KMS-11 (cell line): ENCODE results near the gene ENTREP1.

Source experiments
- H2AFZ ChIP-seq: fragments of 200-600 bp; sonication (generic); 2 replicates; pipeline ENCODE4 v1.6.1; 2016; ENCODE audit warnings: antibody characterized with exemption, mixed run types, low read depth
- H3K27ac ChIP-seq: fragments of 200-600 bp; sonication (generic); 2 replicates; pipeline ENCODE4 v1.6.1; 2016; ENCODE audit warnings: mild to moderate bottlenecking, mixed run types
- H3K27me3 ChIP-seq: fragments of 200-600 bp; sonication (generic); 2 replicates; pipeline ENCODE4 v1.6.1; 2017; ENCODE audit warnings: mild to moderate bottlenecking, low read depth, mixed run types, moderate library complexity; ENCODE audit not compliant: insufficient read depth
- H3K36me3 ChIP-seq: fragments of 200-600 bp; sonication (generic); 2 replicates; pipeline ENCODE4 v1.6.1; 2017; ENCODE audit warnings: mild to moderate bottlenecking, mixed run types; ENCODE audit not compliant: insufficient read depth
- H3K4me1 ChIP-seq: fragments of 200-600 bp; sonication (generic); 2 replicates; pipeline ENCODE4 v1.6.1; 2016; ENCODE audit warnings: mild to moderate bottlenecking, low read depth, mixed run types; ENCODE audit not compliant: poor library complexity, severe bottlenecking
- H3K4me2 ChIP-seq: fragments of 200-600 bp; sonication (generic); 2 replicates; pipeline ENCODE4 v1.7.0; 2016; ENCODE audit warnings: mild to moderate bottlenecking, mixed run types
- H3K4me3 ChIP-seq: fragments of 200-600 bp; sonication (generic); IDR thresholded peaks from 2 replicates; pipeline ENCODE4 v1.6.1; 2017; ENCODE audit warnings: low read depth, low read length, mixed read lengths; ENCODE audit not compliant: insufficient read depth
- H3K79me2 ChIP-seq: fragments of 200-600 bp; sonication (generic); 2 replicates; pipeline ENCODE4 v1.6.1; 2016; ENCODE audit warnings: low read depth, mixed run types; ENCODE audit not compliant: insufficient read depth
- H3K9ac ChIP-seq: fragments of 200-600 bp; sonication (generic); 2 replicates; pipeline ENCODE4 v1.6.1; 2016; ENCODE audit warnings: mild to moderate bottlenecking, mixed run types
- H4K20me1 ChIP-seq: fragments of 200-600 bp; sonication (generic); 2 replicates; pipeline ENCODE4 v1.6.1; 2016; ENCODE audit warnings: mild to moderate bottlenecking, mixed run types; ENCODE audit not compliant: insufficient read depth
- TF ChIP-seq, protein P1 (sequence below): fragments of 200-600 bp; sonication (generic); conservative IDR thresholded peaks from 2 replicates; pipeline ENCODE4 v1.6.1; 2017; ENCODE audit warnings: low read depth, mild to moderate bottlenecking, antibody characterized with exemption, low read length, moderate library complexity, mixed read lengths

ENTREP1 gene

DNA sequence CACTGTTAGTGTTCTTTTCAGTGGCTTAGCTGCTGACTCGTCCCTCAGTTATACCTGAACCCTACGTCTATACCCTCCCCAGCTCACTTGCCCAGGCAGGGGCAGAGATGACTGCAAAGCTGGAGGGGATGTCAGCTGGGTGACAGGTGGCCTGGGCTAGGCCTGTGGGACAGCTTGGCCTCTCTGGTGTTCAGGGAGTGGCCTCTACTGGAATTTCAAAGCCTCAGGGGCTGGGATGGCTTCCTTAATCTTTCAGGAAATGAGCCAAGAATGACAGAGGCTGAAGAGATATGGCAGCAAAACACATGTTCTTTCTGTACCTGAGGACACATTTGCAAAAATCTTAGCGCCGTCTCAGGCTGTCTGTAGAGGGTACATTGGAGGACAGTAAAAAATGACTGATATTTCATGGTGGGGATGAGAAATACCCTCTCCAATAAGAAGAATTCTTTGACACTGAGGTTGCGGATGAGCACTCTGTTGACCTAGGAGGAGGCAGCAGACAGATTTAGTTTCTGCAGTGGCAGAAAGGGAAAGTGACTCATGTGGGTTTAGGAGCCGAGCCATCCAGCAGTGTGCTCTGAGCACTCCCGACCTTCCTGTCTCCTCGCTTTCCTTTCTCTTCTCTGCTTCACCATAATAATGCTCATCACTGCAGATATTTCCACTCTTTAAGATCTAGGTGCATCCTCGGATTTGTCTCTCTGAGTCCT is 54.4 kb downstream of the ENTREP1 start:
- TF ChIP-seq, protein P1, sequence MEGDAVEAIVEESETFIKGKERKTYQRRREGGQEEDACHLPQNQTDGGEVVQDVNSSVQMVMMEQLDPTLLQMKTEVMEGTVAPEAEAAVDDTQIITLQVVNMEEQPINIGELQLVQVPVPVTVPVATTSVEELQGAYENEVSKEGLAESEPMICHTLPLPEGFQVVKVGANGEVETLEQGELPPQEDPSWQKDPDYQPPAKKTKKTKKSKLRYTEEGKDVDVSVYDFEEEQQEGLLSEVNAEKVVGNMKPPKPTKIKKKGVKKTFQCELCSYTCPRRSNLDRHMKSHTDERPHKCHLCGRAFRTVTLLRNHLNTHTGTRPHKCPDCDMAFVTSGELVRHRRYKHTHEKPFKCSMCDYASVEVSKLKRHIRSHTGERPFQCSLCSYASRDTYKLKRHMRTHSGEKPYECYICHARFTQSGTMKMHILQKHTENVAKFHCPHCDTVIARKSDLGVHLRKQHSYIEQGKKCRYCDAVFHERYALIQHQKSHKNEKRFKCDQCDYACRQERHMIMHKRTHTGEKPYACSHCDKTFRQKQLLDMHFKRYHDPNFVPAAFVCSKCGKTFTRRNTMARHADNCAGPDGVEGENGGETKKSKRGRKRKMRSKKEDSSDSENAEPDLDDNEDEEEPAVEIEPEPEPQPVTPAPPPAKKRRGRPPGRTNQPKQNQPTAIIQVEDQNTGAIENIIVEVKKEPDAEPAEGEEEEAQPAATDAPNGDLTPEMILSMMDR = no peak
- H3K4me2 ChIP-seq = no peak overlapping the region
- no peak overlapping the region for H3K4me3 ChIP-seq

DNA sequence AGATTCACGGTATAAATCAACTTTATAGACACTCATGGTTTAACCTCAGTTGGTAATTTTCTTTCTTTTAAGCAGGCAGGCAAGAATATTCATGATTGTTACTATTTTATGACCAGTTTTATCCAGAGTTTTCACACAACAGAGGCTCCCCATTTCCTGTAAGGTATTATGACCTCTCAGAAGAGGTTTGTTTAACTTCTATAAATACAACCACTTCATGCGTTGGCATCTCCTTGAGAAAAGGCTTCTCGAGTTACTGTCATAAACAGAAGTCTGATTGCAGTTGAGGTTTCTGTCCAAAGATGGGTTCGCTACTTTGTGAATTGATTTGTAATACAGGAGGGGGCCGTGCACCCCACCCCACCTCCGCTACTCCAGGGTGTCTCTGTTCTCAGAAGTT is 55.3 kb downstream of the ENTREP1 start:
- Histone ChIP-seq H3K27me3 (no peaks in the 10 kb centered on the region), H3K36me3 (no peaks in the 10 kb centered on the region), H2AFZ (no peak overlapping the region), H4K20me1 (no peaks in the 10 kb centered on the region), H3K4me2 (no peak overlapping the region), H3K4me1 (no peaks in the 10 kb centered on the region), H3K9ac (no peak overlapping the region), H3K27ac (no peak overlapping the region), H3K79me2 (no peaks in the 10 kb centered on the region), H3K4me3 (no peak overlapping the region)
- TF ChIP-seq, protein P1 = no peak

More for the DNA sequence above, 54.4 kb downstream of the ENTREP1 start:
- no peaks in the 10 kb centered on the region for H3K27me3 ChIP-seq
- no peak overlapping the region for H3K27ac ChIP-seq
- H2AFZ ChIP-seq = no peak overlapping the region
- H3K9ac ChIP-seq = no peak overlapping the region
- no peaks in the 10 kb centered on the region for H3K4me1 ChIP-seq
- H3K79me2 ChIP-seq = no peaks in the 10 kb centered on the region
- no peaks in the 10 kb centered on the region for H3K36me3 ChIP-seq
- H4K20me1 ChIP-seq = no peaks in the 10 kb centered on the region

DNA sequence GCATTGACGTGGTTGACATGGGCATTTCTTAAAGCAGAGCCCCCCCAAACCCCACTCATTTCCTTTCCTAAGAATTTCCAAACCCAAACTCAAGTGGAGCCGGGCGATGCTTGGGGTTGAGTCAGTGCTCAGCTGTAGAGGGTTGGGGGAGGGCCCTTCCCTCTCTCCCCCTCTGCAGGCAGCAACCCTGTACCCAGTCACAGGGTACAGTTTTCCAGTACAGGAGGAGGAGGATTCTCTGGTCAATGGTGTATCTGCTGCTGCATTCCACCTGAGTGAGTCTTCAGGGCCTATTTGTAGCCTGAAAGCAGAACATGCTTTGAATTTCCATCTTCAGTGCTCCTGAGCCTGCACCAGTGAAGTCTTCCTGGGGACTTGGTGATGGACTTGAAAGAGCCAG is 55.8 kb downstream of the ENTREP1 start:
- H3K9ac ChIP-seq = no peak overlapping the region
- H3K4me3 ChIP-seq = no peak overlapping the region
- no peaks in the 10 kb centered on the region for H3K27me3 ChIP-seq
- no peak overlapping the region for H2AFZ ChIP-seq
- no peaks in the 10 kb centered on the region for H3K36me3 ChIP-seq
- TF ChIP-seq, protein P1 = no peak
- H3K79me2 ChIP-seq = no peaks in the 10 kb centered on the region
- H3K27ac ChIP-seq = no peak overlapping the region
- H3K4me1 ChIP-seq = no peaks in the 10 kb centered on the region
- H4K20me1 ChIP-seq = no peaks in the 10 kb centered on the region
- no peak overlapping the region for H3K4me2 ChIP-seq

DNA sequence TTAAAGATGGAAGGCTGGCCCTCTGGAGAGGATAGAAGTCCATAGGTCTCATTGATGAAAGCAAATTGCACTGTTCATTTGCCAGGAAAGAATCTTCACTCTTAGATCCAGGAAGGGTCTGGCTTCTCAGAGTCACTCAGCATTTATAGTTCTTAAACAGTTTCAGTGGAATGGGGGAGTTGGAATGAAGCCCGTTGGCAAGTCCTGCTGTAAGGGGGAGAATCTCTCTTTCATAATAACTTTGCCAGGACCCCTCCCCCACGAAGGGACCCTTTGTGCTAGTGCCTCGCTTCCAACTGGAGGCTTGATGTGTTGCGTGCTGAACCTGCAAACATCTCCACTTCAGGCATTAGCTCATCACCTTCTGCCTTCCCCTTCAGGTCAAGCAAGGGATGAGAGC is 57.1 kb downstream of the ENTREP1 start:
- H3K9ac ChIP-seq = no peak overlapping the region
- H3K79me2 ChIP-seq = no peaks in the 10 kb centered on the region
- no peak overlapping the region for H3K27ac ChIP-seq
- H3K27me3 ChIP-seq = no peaks in the 10 kb centered on the region
- TF ChIP-seq, protein P1 = no peak
- H3K4me1 ChIP-seq = no peaks in the 10 kb centered on the region
- no peak overlapping the region for H3K4me3 ChIP-seq
- no peaks in the 10 kb centered on the region for H4K20me1 ChIP-seq
- H3K36me3 ChIP-seq = no peaks in the 10 kb centered on the region
- H2AFZ ChIP-seq = no peak overlapping the region
- H3K4me2 ChIP-seq = no peak overlapping the region
